ENCODE results near the gene MACROD2. TPM values are rescaled to one million over a fixed set of nuclear protein-coding genes. Genes with fewer than 3 reads are reported as not detected.

The MACROD2 gene
- total and polyA plus RNA-seq, 2 of the 4 experiments (the other 2 are of a cell fraction), result not detected

GRCh38 chr20:15039088-15039752 is 1043.9 kb downstream of the MACROD2 start:
- CTCF ChIA-PET, result no interaction called here
- ATAC-seq (ENCODE audit: low read depth) (no peak), DNase-seq (no peak)
- H4K91ac ChIP-seq (ENCODE audit: insufficient read depth, low read depth, low read length), result no peak overlapping the region
- H3K56ac ChIP-seq (ENCODE audit: extremely low read depth, insufficient read depth, low read length), result no peak overlapping the region
- no peak overlapping the region for H2AK5ac ChIP-seq (ENCODE audit: low read depth, low read length)
- H4K20me1 ChIP-seq (ENCODE audit: insufficient read depth, low read length), result no peaks in the 10 kb centered on the region
- H3K27me3 ChIP-seq (ENCODE audit: control insufficient read depth, insufficient read depth, low read length), result no peaks in the 10 kb centered on the region
- intact Hi-C loops (cut with micrococcal nuclease), result no loop called here
- no peaks in the 10 kb centered on the region for H3K36me3 ChIP-seq (ENCODE audit: control insufficient read depth, insufficient read depth, low read length)
- no peak overlapping the region for H2BK15ac ChIP-seq (ENCODE audit: low read depth, low read length)
- H2AFZ ChIP-seq (replicated peaks; ENCODE audit: low read length, poor library complexity), result no peak overlapping the region
- POLR2A ChIA-PET (ENCODE audit: unreplicated experiment), result no interaction called here
- H2BK20ac ChIP-seq (ENCODE audit: low read depth, low read length), result no peak overlapping the region
- H3K27ac ChIP-seq (ENCODE audit: insufficient read depth, low read length), result no peak overlapping the region
- BruUV-seq (replicated peaks), result no TSS peak
- no peak overlapping the region for H3K4me2 ChIP-seq (ENCODE audit: low read depth, low read length)
- no peak overlapping the region for H3K14ac ChIP-seq (replicated peaks; ENCODE audit: low read depth, low read length)
- H3K9me3 ChIP-seq (ENCODE audit: control insufficient read depth, insufficient read depth, low read length), result peaks cover 2% of the 10 kb centered on the region
- H2AK9ac ChIP-seq (replicated peaks; ENCODE audit: low read depth, low read length, poor library complexity), result no peak overlapping the region
- no peak overlapping the region for H2BK5ac ChIP-seq (ENCODE audit: low read depth, low read length, poor library complexity, severe bottlenecking)
- H3K79me1 ChIP-seq (ENCODE audit: low read depth in 1 of 2, low read length in 2 of 2), result no peaks in the 10 kb centered on the region
- H3K18ac ChIP-seq (ENCODE audit: low read depth, low read length), result no peak overlapping the region
- WGBS, 2 experiments (ENCODE audit: extremely low coverage in 2 of 2, insufficient read length in 1 of 2), result no CpG with 5 or more reads among the region's 2 CpGs
- no peaks in the 10 kb centered on the region for H3K9me1 ChIP-seq (ENCODE audit: insufficient read depth, low read length)
- no peak overlapping the region for H4K5ac ChIP-seq (ENCODE audit: low read depth, low read length)
- no peak overlapping the region for H2BK120ac ChIP-seq (ENCODE audit: low read depth, low read length)
- dilution Hi-C loops (cut with HindIII; ENCODE audit: low sequenced_read_pairs, unreplicated experiment), result no loop called here
- H3K4ac ChIP-seq (ENCODE audit: low read depth, low read length), result no peak overlapping the region
- no peak overlapping the region for H3K23ac ChIP-seq (ENCODE audit: low read depth, low read length)
- in situ Hi-C loops (cut with MboI; ENCODE audit: low sequenced_read_pairs), result no loop called here
- H3K4me1 ChIP-seq (ENCODE audit: control insufficient read depth, insufficient read depth, low read length), result no peaks in the 10 kb centered on the region
- H3K9ac ChIP-seq (ENCODE audit: low read depth, low read length), result no peak overlapping the region
- H3K4me3 ChIP-seq (ENCODE audit: insufficient read depth, low read depth, low read length), result no peak overlapping the region
- TF ChIP-seq RAD21 (IDR thresholded peaks at IDR 0.05; ENCODE audit: low read length), result no peak
- no peak for TF ChIP-seq BHLHE40 (IDR thresholded peaks at IDR 0.05; ENCODE audit: low read depth, low read length)
- TF ChIP-seq SMC3 (IDR thresholded peaks at IDR 0.05; ENCODE audit: low read depth, low read length), result no peak
- TF ChIP-seq MXI1 (IDR thresholded peaks at IDR 0.05; ENCODE audit: borderline replicate concordance, low read depth, low read length), result no peak
- TF ChIP-seq CTCF (conservative IDR thresholded peaks at IDR 0.05; ENCODE audit: low read depth, low read length), result no peak
- no peak for TF ChIP-seq CHD1 (IDR thresholded peaks at IDR 0.05; ENCODE audit: low read depth, low read length)
- TF ChIP-seq CEBPB (IDR thresholded peaks at IDR 0.05; ENCODE audit: low read depth, low read length), result no peak
- no peak for TF ChIP-seq POLR2A (IDR thresholded peaks at IDR 0.05; ENCODE audit: low read depth, low read length)
- no peak for TF ChIP-seq RCOR1 (IDR thresholded peaks at IDR 0.05; ENCODE audit: insufficient replicate concordance, low read length)
- no peak for TF ChIP-seq USF2 (IDR thresholded peaks at IDR 0.05; ENCODE audit: low read depth, low read length)
- TF ChIP-seq ELK1 (IDR thresholded peaks at IDR 0.05; ENCODE audit: borderline replicate concordance, low read depth, low read length), result no peak
- no peak for TF ChIP-seq RFX5 (IDR thresholded peaks at IDR 0.05; ENCODE audit: low read depth, low read length)
- no peak for TF ChIP-seq MAFK (IDR thresholded peaks at IDR 0.05; ENCODE audit: low read depth, low read length)
- TF ChIP-seq FOS (IDR thresholded peaks at IDR 0.05; ENCODE audit: low read depth, low read length), result no peak
- TF ChIP-seq NFE2L2 (IDR thresholded peaks at IDR 0.05; ENCODE audit: low read depth, low read length), result no peak
- no peak for TF ChIP-seq MAZ (IDR thresholded peaks at IDR 0.05; ENCODE audit: borderline replicate concordance, low read depth, low read length)
- H4K8ac ChIP-seq (ENCODE audit: low read depth in 2 of 2, low read length in 2 of 2), result no peak overlapping the region

Data from IMR-90 (cell line).